ENCODE results near the gene AGER.

Gene AGER

GRCh38 chr6:32153564-32154513, 30.2 kb downstream of the AGER start, which contains the start of gene PPT2 (continued):
- TF ChIP-seq KLF1 (tag by site-specific recombination; IDR thresholded peaks at IDR 0.05) (peak; percentile 96), ZNF76 (tag by site-specific recombination; IDR thresholded peaks at IDR 0.05; ENCODE audit: borderline replicate concordance, low read depth) (peak; percentile 50; the same call in 1 of the 2 replicates), YY1 (tag by site-specific recombination; IDR thresholded peaks at IDR 0.05) (0 out of 2 replicates have a peak, but pooled peaks have one; percentile 17), MYNN (tag by site-specific recombination; IDR thresholded peaks at IDR 0.05; ENCODE audit: borderline replicate concordance) (peak; percentile 68), GLIS2 (tag by site-specific recombination; IDR thresholded peaks at IDR 0.05) (peak; percentile 25), IKZF3 (tag by site-specific recombination; IDR thresholded peaks at IDR 0.05) (peak; percentile 71), SP2 (tag by site-specific recombination; IDR thresholded peaks at IDR 0.05) (peak; percentile 77), ZNF600 (tag by site-specific recombination; IDR thresholded peaks at IDR 0.05) (peak; percentile 72), ZNF366 (tag by site-specific recombination; conservative IDR thresholded peaks at IDR 0.05) (peak; percentile 61), ZNF629 (tag by site-specific recombination; IDR thresholded peaks at IDR 0.05) (peak; percentile 93), ZSCAN16 (tag by site-specific recombination; IDR thresholded peaks at IDR 0.05) (peak; percentile 39; the same call in 1 of the 2 replicates), KLF10 (tag by site-specific recombination; IDR thresholded peaks at IDR 0.05) (0 out of 2 replicates have a peak, but pooled peaks have one; percentile 56), ZBTB7A (tag by site-specific recombination; IDR thresholded peaks at IDR 0.05; ENCODE audit: low read depth) (peak; percentile 46; the same call in 1 of the 2 replicates), ZNF18 (tag by site-specific recombination; IDR thresholded peaks at IDR 0.05) (no peak), ZSCAN4 (tag by site-specific recombination; IDR thresholded peaks at IDR 0.05) (0 out of 2 replicates have a peak, but pooled peaks have one; percentile 27), ZNF24 (tag by site-specific recombination; IDR thresholded peaks at IDR 0.05) (0 out of 2 replicates have a peak, but pooled peaks have one; percentile 37), EGR2 (tag by site-specific recombination; IDR thresholded peaks at IDR 0.05; ENCODE audit: low read depth) (peak; percentile 81), INSM2 (tag by site-specific recombination; IDR thresholded peaks at IDR 0.05) (peak; percentile 27; the same call in 1 of the 2 replicates), ZNF394 (tag by site-specific recombination; IDR thresholded peaks at IDR 0.05; ENCODE audit: borderline replicate concordance) (peak; percentile 36), ZNF324 (tag by site-specific recombination; IDR thresholded peaks at IDR 0.05) (peak; percentile 50; the same call in 1 of the 2 replicates), ZBTB17 (tag by site-specific recombination; IDR thresholded peaks at IDR 0.05) (peak; percentile 92), KLF7 (tag by site-specific recombination; IDR thresholded peaks at IDR 0.05; ENCODE audit: borderline replicate concordance) (no peak; the same call in 1 of the 2 replicates), ZNF350 (tag by site-specific recombination; IDR thresholded peaks at IDR 0.05) (no peak), ZNF518A (tag by site-specific recombination; conservative IDR thresholded peaks at IDR 0.05; ENCODE audit: low read depth) (0 out of 2 replicates have a peak, but pooled peaks have one; percentile 28), SCRT1 (tag by site-specific recombination; IDR thresholded peaks at IDR 0.05; ENCODE audit: borderline replicate concordance) (no peak), ZSCAN18 (tag by site-specific recombination; IDR thresholded peaks at IDR 0.05) (no peak)
